OCI-LY1 (cell line): ENCODE data around the gene LENEP.
A peak's percentile ranks its signal among the peaks of the same experiment; 100 is the strongest.

Experiments used
- H2AFZ ChIP-seq: fragments of 200-600 bp; sonication (generic), shearing (Covaris generic); 2 replicates; pipeline ENCODE4 v1.6.0; 2014; ENCODE audit warnings: antibody characterized with exemption, mild to moderate bottlenecking, low read length
- H3F3A ChIP-seq: fragments of 200-600 bp; sonication (generic), shearing (Covaris generic); 2 replicates; pipeline ENCODE4 v1.6.0; 2014; ENCODE audit warnings: mild to moderate bottlenecking, antibody characterized with exemption, low read length, moderate library complexity; ENCODE audit not compliant: insufficient read depth
- H3K27ac ChIP-seq: fragments of 200-600 bp; sonication (generic); 2 replicates; pipeline ENCODE4 v1.5.1; 2014; ENCODE audit warnings: low read length, mixed run types, mild to moderate bottlenecking, low read depth; ENCODE audit not compliant: poor library complexity, severe bottlenecking
- H3K27me3 ChIP-seq: fragments of 200-600 bp; sonication (generic); 2 replicates; pipeline ENCODE4 v1.6.0; 2014; ENCODE audit warnings: antibody characterized with exemption, mild to moderate bottlenecking, low read length, moderate library complexity; ENCODE audit not compliant: insufficient read depth
- H3K36me3 ChIP-seq: fragments of 200-600 bp; sonication (generic); 2 replicates; pipeline ENCODE4 v1.6.1; 2014; ENCODE audit warnings: mild to moderate bottlenecking, antibody characterized with exemption, low read length, moderate library complexity, mixed read lengths; ENCODE audit not compliant: insufficient read depth
- H3K4me1 ChIP-seq: fragments of 200-600 bp; sonication (generic); 2 replicates; pipeline ENCODE4 v1.5.1; 2014; ENCODE audit warnings: mild to moderate bottlenecking, low read length, moderate library complexity; ENCODE audit not compliant: insufficient read depth, severe bottlenecking
- H3K4me2 ChIP-seq: fragments of 200-600 bp; sonication (generic), shearing (Covaris generic); 2 replicates; pipeline ENCODE4 v1.6.1; 2014; ENCODE audit warnings: low read length
- H3K4me3 ChIP-seq: fragments of 200-600 bp; sonication (generic); 2 replicates; pipeline ENCODE4 v1.5.1; 2014; ENCODE audit warnings: low read length, low read depth, mild to moderate bottlenecking, mixed read lengths; ENCODE audit not compliant: poor library complexity, severe bottlenecking
- H3K79me2 ChIP-seq: fragments of 200-600 bp; shearing (Covaris generic); 2 replicates; pipeline ENCODE4 v1.6.1; 2016; ENCODE audit warnings: mixed run types, low read length, mixed read lengths; ENCODE audit not compliant: insufficient read depth
- H3K9ac ChIP-seq: fragments of 200-600 bp; sonication (generic), shearing (Covaris generic); 2 replicates; pipeline ENCODE4 v1.6.1; 2014; ENCODE audit warnings: mild to moderate bottlenecking, low read length, mixed read lengths
- H3K9me2 ChIP-seq: fragments of 200-600 bp; sonication (generic), shearing (Covaris generic); 2 replicates; pipeline ENCODE4 v1.6.1; 2014; ENCODE audit warnings: low read depth, mild to moderate bottlenecking, low read length, mixed read lengths
- H3K9me3 ChIP-seq: fragments of 200-600 bp; shearing (Covaris generic); 2 replicates; pipeline ENCODE4 v1.6.1; 2014; ENCODE audit warnings: low read length, mixed read lengths
- H4K20me1 ChIP-seq: fragments of 200-600 bp; sonication (generic), shearing (Covaris generic); 2 replicates; pipeline ENCODE4 v1.6.0; 2016; ENCODE audit warnings: mild to moderate bottlenecking, low read length; ENCODE audit not compliant: insufficient read depth
- CTCF ChIP-seq: fragments of 200-600 bp; sonication (generic), shearing (Covaris generic); IDR thresholded peaks from 2 replicates; pipeline ENCODE4 v1.5.1; 2017; ENCODE audit warnings: mild to moderate bottlenecking, antibody characterized with exemption, low read length, moderate library complexity, mixed read lengths
- EZH2 ChIP-seq: fragments of 200-600 bp; sonication (generic), shearing (Covaris generic); IDR thresholded peaks from 2 replicates; pipeline ENCODE4 v1.8.0; 2017; ENCODE audit warnings: borderline replicate concordance, mixed run types, mild to moderate bottlenecking, antibody characterized with exemption, low read length, moderate library complexity, mixed read lengths

The LENEP gene

GRCh38 chr1:154992721-154993571 lies 440 bp upstream of the LENEP start:
- H3K27ac ChIP-seq: no peak overlapping the region

DNA sequence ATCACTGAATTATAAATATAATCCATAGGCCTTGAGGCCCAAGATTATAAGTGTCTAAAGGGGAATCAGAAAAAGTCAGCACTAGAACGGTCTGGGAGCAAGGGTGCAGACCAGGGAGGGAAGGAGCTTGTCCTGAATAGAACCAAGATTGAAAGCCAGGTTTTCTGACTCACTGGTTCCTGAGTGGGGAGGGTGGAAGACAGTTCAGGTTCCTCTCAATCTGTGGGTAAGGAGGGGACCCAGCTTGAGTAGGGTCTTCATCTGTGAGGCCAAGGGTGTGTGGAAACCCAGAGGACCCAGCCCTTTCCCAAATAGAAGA lies 842 bp downstream of the LENEP start:
- no peak overlapping the region for H3K4me3 ChIP-seq
- H3K27ac ChIP-seq: peak overlapping the region; percentile 43
- TF ChIP-seq EZH2 (no peak), CTCF (no peak)
- no peaks in the 10 kb centered on the region for H4K20me1 ChIP-seq
- no peaks in the 10 kb centered on the region for H3F3A ChIP-seq
- no peaks in the 10 kb centered on the region for H3K9me2 ChIP-seq
- H2AFZ ChIP-seq: no peak overlapping the region
- no peaks in the 10 kb centered on the region for H3K27me3 ChIP-seq
- peaks cover 17% of the 10 kb centered on the region for H3K36me3 ChIP-seq
- no peak overlapping the region for H3K9ac ChIP-seq
- H3K4me2 ChIP-seq: no peak overlapping the region
- H3K79me2 ChIP-seq: no peaks in the 10 kb centered on the region
- no peaks in the 10 kb centered on the region for H3K9me3 ChIP-seq
- H3K4me1 ChIP-seq: peaks cover 14% of the 10 kb centered on the region

More at GRCh38 chr1:154992721-154993571, 440 bp upstream of the LENEP start:
- H3K4me1 ChIP-seq: peaks cover 8% of the 10 kb centered on the region
- H3K79me2 ChIP-seq: no peaks in the 10 kb centered on the region
- H4K20me1 ChIP-seq: no peaks in the 10 kb centered on the region
- H3K9ac ChIP-seq: no peak overlapping the region
- H3K27me3 ChIP-seq: no peaks in the 10 kb centered on the region
- peaks cover 30% of the 10 kb centered on the region for H3K36me3 ChIP-seq
- no peak overlapping the region for H2AFZ ChIP-seq
- TF ChIP-seq EZH2: no peak
- TF ChIP-seq CTCF: peak; percentile 32
- no peaks in the 10 kb centered on the region for H3K9me3 ChIP-seq
- H3K9me2 ChIP-seq: no peaks in the 10 kb centered on the region
- no peaks in the 10 kb centered on the region for H3F3A ChIP-seq
- H3K4me2 ChIP-seq: no peak overlapping the region
- H3K4me3 ChIP-seq: no peak overlapping the region

- Histone ChIP-seq H2AFZ (no peak overlapping the region), H3K4me2 (no peak overlapping the region), H3K4me3 (no peak overlapping the region), H3K9me2 (no peaks in the 10 kb centered on the region), H3K27ac (peak overlapping the region; percentile 43), H3F3A (no peaks in the 10 kb centered on the region), H3K9ac (no peak overlapping the region), H3K4me1 (peaks cover 18% of the 10 kb centered on the region), H3K27me3 (no peaks in the 10 kb centered on the region), H4K20me1 (no peaks in the 10 kb centered on the region), H3K79me2 (no peaks in the 10 kb centered on the region), H3K9me3 (no peaks in the 10 kb centered on the region), H3K36me3 (peaks cover 13% of the 10 kb centered on the region)
- TF ChIP-seq EZH2 (no peak), CTCF (no peak)
Measured at GRCh38 chr1:154994591-154994990, 1.2 kb downstream of the LENEP start.
